DND-41 (cell line): ENCODE results near the gene AMELY.
"Not testable (repeated sequence)": the region's sequence is repeated elsewhere in the genome, so short reads cannot be mapped to it uniquely, and the experiment has no call there.

Experiments used
- ATAC-seq: fragments of 200-7000 bp; cut with Tn5 transposase; 3 replicates; pipeline ENCODE4 v1.9.1; 2021; ENCODE audit warnings: low read depth; ENCODE audit not compliant: insufficient read depth
- DNase-seq: peaks from one replicate; pipeline ENCODE4 v3.0.0-alpha.2; 2020
- H2AFZ ChIP-seq: 2 replicates; pipeline ENCODE4 v1.6.0; 2012; ENCODE audit warnings: low read depth, low read length
- H3K27ac ChIP-seq: 2 replicates; pipeline ENCODE4 v1.5.1; 2012; ENCODE audit warnings: low read length, inconsistent platforms
- H3K27me3 ChIP-seq: fragments of 200-600 bp; sonication (generic); 2 replicates; pipeline ENCODE4 v1.6.0; 2012; ENCODE audit warnings: low read length, mild to moderate bottlenecking, inconsistent platforms; ENCODE audit not compliant: insufficient read depth, poor library complexity
- H3K36me3 ChIP-seq: 2 replicates; pipeline ENCODE4 v1.5.1; 2012; ENCODE audit warnings: low read length, inconsistent platforms; ENCODE audit not compliant: insufficient read depth
- H3K4me1 ChIP-seq: 2 replicates; pipeline ENCODE4 v1.5.1; 2012; ENCODE audit warnings: mild to moderate bottlenecking, low read length; ENCODE audit not compliant: insufficient read depth
- H3K4me2 ChIP-seq: 2 replicates; pipeline ENCODE4 v1.6.0; 2012; ENCODE audit warnings: mild to moderate bottlenecking, moderate library complexity, low read length, inconsistent platforms; ENCODE audit not compliant: insufficient read depth
- H3K4me3 ChIP-seq, 2 experiments: fragments of 200-600 bp in 1 of 2; shearing (Covaris generic) in 1 of 2; 2 replicates each; pipeline ENCODE4 v1.5.1; 2012 to 2016; ENCODE audit warnings: inconsistent platforms in 2 of 2, low read length in 2 of 2, mild to moderate bottlenecking in 2 of 2, low read depth in 1 of 2, moderate library complexity in 1 of 2
- H3K79me2 ChIP-seq: 2 replicates; pipeline ENCODE4 v1.6.0; 2012; ENCODE audit warnings: low read length, inconsistent platforms; ENCODE audit not compliant: insufficient read depth
- H3K9ac ChIP-seq: 2 replicates; pipeline ENCODE4 v1.6.0; 2012; ENCODE audit warnings: low read depth, mild to moderate bottlenecking, inconsistent platforms, low read length, moderate library complexity
- H3K9me3 ChIP-seq: 2 replicates; pipeline ENCODE4 v1.5.1; 2012; ENCODE audit warnings: low read length, moderate library complexity, mild to moderate bottlenecking, inconsistent platforms; ENCODE audit not compliant: insufficient read depth, severe bottlenecking
- H4K20me1 ChIP-seq: 2 replicates; pipeline ENCODE4 v1.6.0; 2012; ENCODE audit warnings: low read length; ENCODE audit not compliant: insufficient read depth
- CTCF ChIP-seq: IDR thresholded peaks from 2 replicates; pipeline ENCODE4 v1.5.1; 2012; ENCODE audit warnings: borderline replicate concordance, low read length, moderate library complexity, mild to moderate bottlenecking; ENCODE audit not compliant: poor library complexity, severe bottlenecking; ENCODE audit errors: extremely low read depth
- EZH2 ChIP-seq: IDR thresholded peaks from 3 replicates; pipeline ENCODE4 v1.6.1; 2012; ENCODE audit warnings: borderline replicate concordance, low read depth, mild to moderate bottlenecking, moderate library complexity, low read length, inconsistent platforms; ENCODE audit not compliant: severe bottlenecking

AMELY gene

DNA sequence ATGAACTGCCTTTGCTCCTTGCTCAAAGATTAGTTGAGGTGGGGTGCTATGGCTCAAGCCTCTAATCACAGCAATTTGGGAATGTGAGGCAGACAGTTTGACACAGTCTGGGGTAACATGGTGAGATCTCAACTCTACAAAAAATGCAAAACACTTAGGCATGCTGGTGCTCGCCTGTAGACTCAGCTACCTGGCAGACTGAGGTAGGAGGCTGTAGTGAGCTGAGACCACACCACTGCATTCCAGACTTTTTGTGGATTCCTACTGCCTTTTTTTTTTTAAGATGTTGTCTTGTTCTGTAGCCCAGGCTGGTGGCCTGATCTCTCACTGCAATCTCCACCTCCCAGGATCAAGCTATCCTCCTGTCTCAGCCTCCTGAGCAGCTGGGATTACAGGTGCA is 4.0 kb downstream of the AMELY start:
- Histone ChIP-seq H3K27me3 (no peaks in the 10 kb centered on the region), H3K4me3 (no peak overlapping the region), H3K36me3 (no peaks in the 10 kb centered on the region), H3K4me1 (no peaks in the 10 kb centered on the region), H3K27ac (no peak overlapping the region), H3K9me3 (no peaks in the 10 kb centered on the region), H2AFZ (no peak overlapping the region), H3K79me2 (no peaks in the 10 kb centered on the region), H3K4me2 (no peak overlapping the region), H3K9ac (no peak overlapping the region), H4K20me1 (no peaks in the 10 kb centered on the region)
- TF ChIP-seq CTCF (no peak), EZH2 (no peak)
- no peak for DNase-seq
- no peak for ATAC-seq

- not testable (repeated sequence) for H3K9ac ChIP-seq, H3K36me3 ChIP-seq, H2AFZ ChIP-seq, DNase-seq, H3K4me2 ChIP-seq, H3K79me2 ChIP-seq, H3K4me1 ChIP-seq, ATAC-seq, H4K20me1 ChIP-seq, H3K9me3 ChIP-seq, H3K27ac ChIP-seq, H3K27me3 ChIP-seq, H3K4me3 ChIP-seq
These were observed 9.4 kb downstream of the AMELY start for GRCh38 chrY:6902116-6902515.

- H3K27ac ChIP-seq, result no peak overlapping the region
- H3K9ac ChIP-seq, result no peak overlapping the region
- no peak overlapping the region for H3K4me2 ChIP-seq
- H3K9me3 ChIP-seq, result no peaks in the 10 kb centered on the region
- H2AFZ ChIP-seq, result no peak overlapping the region
- H4K20me1 ChIP-seq, result no peaks in the 10 kb centered on the region
- no peak overlapping the region for H3K4me3 ChIP-seq
- no peaks in the 10 kb centered on the region for H3K36me3 ChIP-seq
- no peak for ATAC-seq
- no peaks in the 10 kb centered on the region for H3K27me3 ChIP-seq
- DNase-seq, result no peak
- TF ChIP-seq EZH2 (no peak), CTCF (no peak)
- H3K79me2 ChIP-seq, result no peaks in the 10 kb centered on the region
- H3K4me1 ChIP-seq, result no peaks in the 10 kb centered on the region
These were observed 16.3 kb downstream of the AMELY start for GRCh38 chrY:6895236-6895635.

DNA sequence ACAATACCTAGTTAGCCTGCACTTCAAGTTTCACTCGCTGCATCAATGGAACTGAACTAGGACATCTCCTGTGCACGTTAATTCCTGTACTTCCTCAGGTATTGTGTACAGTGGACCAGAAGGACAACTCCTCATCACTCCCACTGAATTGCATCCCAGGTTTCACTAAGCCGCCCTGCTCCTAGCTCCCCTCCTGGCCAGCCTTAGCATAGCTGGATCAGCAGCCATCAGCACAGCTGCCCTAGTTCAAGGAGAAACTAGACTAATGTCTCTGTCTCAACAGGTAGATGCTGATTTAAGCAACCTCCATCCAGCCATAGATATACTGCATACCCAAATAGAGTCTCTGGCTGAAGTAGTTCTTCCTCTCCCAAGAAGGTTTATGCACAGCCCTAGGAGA is 17.1 kb downstream of the AMELY start:
- TF ChIP-seq CTCF (no peak), EZH2 (no peak)
- Histone ChIP-seq H3K27ac (no peak overlapping the region), H3K4me1 (no peaks in the 10 kb centered on the region), H3K79me2 (no peaks in the 10 kb centered on the region), H3K4me3 (no peak overlapping the region), H3K4me2 (no peak overlapping the region), H4K20me1 (no peaks in the 10 kb centered on the region), H2AFZ (no peak overlapping the region), H3K36me3 (no peaks in the 10 kb centered on the region), H3K9ac (no peak overlapping the region), H3K27me3 (no peaks in the 10 kb centered on the region), H3K9me3 (no peaks in the 10 kb centered on the region)
- ATAC-seq (no peak), DNase-seq (no peak)
